ENCODE data around the gene REEP3.

Gene REEP3

GRCh38 chr10:63506554-63506953 is 14.6 kb upstream of the REEP3 start:
- no peak for DNase-seq (ENCODE audit: low spot score)

DNA sequence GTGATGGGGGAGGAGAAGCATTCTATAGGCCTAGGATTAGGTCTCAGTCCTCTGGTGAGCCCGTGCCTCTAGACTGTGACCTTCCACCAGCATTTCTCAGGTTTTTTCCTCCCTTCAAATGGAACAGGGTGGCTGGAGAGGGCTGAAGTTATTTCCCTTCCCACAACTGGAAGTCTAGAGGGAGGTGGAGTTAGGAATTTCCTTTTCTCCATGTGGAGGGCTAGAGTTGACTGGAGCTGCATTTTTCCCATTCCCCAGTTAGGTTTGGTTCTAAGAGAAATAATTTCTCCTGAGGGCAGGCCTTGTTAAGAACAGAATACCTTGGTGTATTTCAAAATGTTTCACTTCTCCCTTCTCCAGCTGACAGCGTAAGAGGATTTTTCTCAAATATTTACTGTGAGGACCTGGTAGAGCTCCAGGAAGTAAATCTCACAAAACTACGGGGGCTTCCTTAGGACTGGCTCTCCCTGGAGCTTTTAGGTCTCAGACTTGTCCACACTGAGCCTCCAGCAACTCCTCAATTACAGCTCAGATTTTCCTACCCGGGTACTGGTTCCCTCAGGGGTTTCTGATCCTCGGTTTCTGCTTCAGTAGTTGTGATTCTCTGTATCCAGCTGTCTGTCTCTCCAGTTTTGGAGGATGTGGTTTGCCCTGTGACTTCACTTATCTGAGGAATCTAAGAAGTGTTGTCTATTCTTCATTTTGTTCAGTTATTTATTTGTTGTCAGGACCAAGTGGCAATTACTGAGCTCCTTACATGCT is 6.0 kb upstream of the REEP3 start:
- DNase-seq (ENCODE audit: low spot score) = peak; percentile 32

GRCh38 chr10:63516207-63516606 is 5.0 kb upstream of the REEP3 start:
- no peak for DNase-seq (ENCODE audit: low spot score)

DNA sequence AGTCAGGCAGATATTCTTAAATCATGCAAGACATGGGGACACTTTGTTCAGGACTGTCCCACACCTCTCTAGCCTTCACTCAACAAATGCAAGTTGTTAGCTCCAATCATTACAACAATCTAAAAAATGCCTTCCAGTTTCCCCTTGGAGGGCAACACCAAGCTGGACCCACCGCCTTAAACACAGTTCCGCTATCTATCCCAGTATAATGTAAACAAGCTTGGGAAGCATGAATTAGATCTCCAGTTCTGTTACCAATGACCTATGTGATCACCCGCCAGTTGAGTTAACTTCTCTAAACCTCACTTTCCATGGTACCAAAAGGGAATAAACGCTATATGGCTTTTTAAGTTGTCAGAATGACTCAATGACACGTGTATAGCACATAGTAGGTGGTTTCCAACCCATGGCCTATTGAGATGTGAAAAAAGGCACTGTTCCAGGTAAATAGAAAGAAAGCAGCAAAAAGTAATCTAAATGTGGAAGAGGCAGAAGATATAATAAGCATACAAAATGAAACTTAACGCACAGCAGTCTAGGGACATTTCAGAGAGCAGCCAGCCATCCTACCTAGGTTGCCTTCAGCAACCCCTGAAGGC is 2.4 kb upstream of the REEP3 start:
- DNase-seq (ENCODE audit: low spot score) = no peak

DNA sequence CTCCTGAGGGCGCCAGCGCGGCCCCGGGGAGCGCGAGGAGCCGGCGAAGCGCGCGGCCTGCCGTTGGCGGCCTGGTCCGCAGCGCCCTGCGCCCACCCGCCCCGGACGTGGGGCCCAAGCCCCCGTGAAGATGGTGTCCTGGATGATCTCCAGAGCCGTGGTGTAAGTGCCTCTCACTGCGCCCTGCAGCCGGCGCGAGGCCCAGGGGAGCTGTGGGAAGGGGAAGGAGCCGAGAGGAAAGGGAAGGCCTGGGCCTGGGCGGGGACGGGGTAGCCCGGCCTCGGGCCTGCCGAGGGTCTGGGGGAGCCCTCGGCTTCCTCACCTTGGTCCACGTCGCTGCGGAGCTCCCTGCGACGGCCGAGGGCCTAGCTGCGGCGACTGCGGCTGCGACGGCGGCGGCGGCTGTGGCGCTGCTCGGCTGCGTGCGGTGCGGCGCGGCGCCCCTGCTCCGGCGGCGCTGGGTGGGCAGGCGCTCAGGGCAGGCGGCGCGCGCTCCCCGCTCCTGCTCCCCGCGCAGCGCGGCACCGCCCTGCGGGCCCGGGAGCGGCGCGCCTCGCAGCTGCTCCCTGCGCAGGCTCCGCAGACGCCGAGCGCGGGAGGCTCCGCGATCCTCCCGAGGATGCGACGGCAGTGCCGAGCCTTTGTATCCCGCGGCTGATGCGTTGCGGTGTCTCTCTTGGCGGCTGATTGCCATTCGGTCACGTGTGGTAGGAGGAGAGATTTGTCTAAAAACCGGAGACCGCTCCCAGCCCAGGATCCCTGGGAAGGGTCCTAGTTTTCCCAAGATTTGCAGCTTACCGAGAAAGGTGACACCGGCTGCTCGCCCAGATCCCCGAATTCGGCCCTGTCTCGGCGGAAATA is 445 bp downstream of the REEP3 start:
- DNase-seq (ENCODE audit: low spot score) = peak; percentile 91

GRCh38 chr10:63522277-63522687 is 1.1 kb downstream of the REEP3 start:
- peak; percentile 36 for DNase-seq (ENCODE audit: low spot score)

DNA sequence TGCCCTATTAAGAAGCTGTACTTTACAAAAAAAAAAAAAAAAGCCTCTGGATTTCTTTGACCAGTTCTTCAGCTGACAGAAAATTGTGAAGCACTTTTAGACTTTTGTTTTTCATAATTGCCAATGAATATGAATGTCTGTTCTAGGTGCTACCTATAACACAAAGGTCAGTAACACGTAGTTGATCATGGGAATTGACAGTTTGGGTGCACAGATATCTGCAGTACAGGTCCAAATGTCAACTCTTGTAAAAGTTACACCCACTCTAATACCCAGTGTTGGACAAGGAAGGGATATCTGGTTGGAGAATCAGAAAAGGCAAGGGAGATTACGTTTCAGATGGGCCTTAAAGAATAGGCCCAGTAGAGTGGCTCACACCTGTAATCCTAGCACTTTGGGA is 1.8 kb downstream of the REEP3 start:
- no peak for DNase-seq (ENCODE audit: low spot score)

DNA sequence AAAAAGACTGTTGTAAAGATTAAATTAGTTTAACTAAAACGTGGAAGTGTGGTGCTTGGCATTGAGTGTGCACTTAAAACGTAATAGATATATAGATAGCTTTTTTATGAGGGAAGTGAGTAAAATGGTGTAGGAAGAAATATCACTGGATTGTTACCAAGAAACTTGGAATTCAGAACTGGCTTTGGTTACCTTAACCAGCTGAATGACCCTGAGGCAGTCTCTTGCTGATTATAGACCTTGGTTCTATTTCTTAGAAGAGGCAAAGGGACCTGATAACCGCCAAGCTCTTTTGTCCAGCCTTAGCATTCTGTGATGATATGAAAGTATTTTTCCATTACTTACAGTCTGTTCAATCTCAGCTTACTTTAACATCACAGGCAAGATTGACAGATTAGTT is 3.8 kb downstream of the REEP3 start:
- no peak for DNase-seq (ENCODE audit: low spot score)

GRCh38 chr10:63527401-63527800 is 6.2 kb downstream of the REEP3 start:
- no peak for DNase-seq (ENCODE audit: low spot score)

GRCh38 chr10:63528084-63528744 is 7.0 kb downstream of the REEP3 start:
- no peak for DNase-seq (ENCODE audit: low spot score)

DNA sequence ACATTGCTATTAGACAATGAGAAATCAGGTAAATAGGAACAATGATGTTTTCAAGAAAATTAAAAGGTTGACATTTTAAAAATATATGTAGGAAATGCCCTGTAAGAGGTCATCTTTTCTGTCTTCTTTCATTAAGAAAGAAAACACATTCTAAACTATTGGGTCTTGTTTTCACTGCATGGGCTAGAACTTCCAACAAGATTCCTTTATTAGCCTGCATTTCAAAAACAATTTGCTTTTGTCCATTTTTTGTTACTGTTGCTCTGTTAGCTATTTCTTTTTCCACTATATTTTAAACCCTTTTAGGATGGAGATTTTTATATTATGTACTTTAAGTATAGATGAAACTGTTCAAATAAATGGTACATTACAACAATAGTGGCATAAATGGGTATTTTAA is 9.2 kb downstream of the REEP3 start:
- DNase-seq (ENCODE audit: low spot score) = no peak

DNA sequence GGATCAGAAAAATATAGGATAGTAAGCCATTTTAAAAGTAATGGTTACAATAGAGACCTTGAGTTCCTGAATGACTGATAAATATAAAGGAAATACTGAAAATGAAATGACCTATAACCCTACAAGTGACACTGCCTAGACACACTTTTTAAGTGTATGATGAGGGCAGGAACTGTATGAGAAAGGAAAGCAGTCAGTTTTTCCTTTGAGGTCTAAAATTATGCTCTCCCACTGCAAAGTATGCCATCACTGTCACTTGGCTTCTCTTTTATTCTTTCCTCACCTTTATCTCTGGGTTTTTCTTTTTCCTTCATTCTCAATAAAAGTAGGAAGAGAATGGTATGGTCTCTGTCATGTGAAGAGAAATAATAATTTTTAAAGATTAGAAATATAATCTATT is 13.5 kb downstream of the REEP3 start:
- no peak for DNase-seq (ENCODE audit: low spot score)

GRCh38 chr10:63536698-63537097 is 15.5 kb downstream of the REEP3 start:
- DNase-seq (ENCODE audit: low spot score) = no peak

- no peak for DNase-seq (ENCODE audit: low spot score)
Measured at GRCh38 chr10:63537536-63537935, 16.3 kb downstream of the REEP3 start.

DNA sequence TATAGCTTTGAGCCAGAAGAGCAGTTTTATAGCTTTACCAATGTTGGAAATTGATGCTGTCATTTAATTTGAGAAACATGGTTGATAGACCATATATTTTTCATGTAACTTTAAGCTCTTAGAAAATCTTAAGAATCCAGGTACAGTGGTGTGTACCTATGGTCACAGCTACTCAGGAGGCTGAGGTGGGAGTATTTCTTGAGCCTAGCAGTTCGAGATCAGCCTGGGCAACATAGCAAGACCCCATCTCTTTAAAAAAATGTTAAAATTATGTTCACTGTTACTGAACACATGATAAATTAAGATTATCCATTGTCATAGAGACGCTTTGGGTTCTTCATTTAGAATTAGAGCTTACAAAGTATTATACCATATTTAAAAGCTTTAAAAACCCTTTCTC is 18.2 kb downstream of the REEP3 start:
- no peak for DNase-seq (ENCODE audit: low spot score)

- no peak for DNase-seq (ENCODE audit: low spot score)
Measured at GRCh38 chr10:63539994-63540393, 18.8 kb downstream of the REEP3 start.

DNA sequence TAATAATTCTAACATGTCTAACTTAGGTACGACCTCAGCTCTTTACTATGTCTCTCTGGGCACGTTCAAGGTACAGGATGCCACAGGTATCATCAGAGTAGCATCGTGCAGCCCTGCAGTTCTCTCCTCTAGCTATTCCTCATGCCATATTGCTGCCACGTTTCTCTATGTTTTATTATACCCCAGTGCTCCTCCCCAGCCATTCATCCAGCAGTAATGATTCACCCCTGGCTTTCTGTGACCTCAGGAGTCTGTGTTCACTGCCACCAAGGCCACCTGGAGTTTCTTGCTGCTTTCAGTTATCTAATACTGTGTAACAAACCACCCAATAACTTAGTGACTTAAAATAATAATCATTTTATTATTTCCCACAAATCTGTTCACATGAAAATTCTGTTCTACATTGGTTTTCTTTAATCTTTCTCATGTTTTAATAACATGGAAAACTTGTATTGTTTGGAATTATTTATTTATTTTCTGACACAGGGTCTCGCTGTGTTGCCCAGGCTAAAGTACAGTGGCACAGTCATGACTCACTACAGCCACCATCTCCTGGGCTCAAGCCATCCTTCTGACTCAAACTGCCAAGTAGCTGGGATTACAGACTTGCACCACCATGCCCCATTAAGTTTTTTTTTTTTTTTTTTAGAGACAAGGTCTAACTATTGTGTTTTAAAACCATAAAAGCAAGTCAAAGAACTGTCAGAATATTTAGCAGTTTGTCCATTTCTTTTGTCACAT is 21.8 kb downstream of the REEP3 start:
- DNase-seq (ENCODE audit: low spot score) = no peak

DNA sequence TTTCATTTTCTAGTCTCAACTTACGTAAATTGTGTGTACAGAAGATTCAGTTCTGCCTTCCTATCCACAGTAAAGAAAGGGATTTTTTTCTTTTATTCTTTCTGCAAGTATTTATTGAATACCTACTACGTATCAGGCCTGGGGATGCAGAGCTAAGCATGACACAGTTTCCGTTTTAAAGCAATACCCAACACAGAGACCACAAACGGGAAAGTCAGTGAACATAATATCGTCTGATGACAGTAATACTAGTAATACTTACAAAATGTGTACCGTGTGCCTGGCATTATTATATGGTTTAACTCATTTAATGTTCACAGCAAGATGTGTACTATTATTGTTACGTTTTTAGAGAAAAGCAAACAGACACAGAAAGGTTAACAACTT is 22.4 kb downstream of the REEP3 start:
- no peak for DNase-seq (ENCODE audit: low spot score)

DNA sequence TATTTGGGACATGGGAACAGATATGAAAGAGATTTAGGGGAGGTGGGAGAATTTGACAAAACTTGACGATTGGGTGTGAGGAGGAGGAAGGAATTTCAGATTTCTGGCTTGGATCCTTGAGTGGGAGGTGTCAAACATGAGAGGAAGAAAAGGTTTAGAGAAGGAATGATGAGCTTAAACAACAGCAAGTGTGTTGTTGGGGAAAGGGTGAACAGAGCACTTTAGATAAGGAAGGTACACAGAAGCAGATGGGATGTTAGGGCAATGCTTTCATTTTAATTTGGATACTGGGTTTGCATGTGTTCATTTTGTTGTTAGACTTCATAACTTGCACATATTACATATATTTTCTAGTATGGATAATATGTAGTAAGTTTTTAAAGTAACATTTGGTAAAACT is 23.2 kb downstream of the REEP3 start:
- no peak for DNase-seq (ENCODE audit: low spot score)

- DNase-seq (ENCODE audit: low spot score) = peak; percentile 18
Measured at GRCh38 chr10:63547628-63548360, 26.6 kb downstream of the REEP3 start.

GRCh38 chr10:63548860-63549259 is 27.7 kb downstream of the REEP3 start:
- no peak for DNase-seq (ENCODE audit: low spot score)

All from AG08396 (cell line).